Spleen (tissue), 7 donors: ENCODE results near the gene ABTB2.

Experiments used
- CTCF ChIP-seq, 11 experiments: fragments of 200-600 bp in 7 of 11; fragments of 450-650 bp in 4 of 11; sonication (generic) in 4 of 11; IDR thresholded peaks in 8 of 11; conservative IDR thresholded peaks in 3 of 11; 1 replicate in 7 of 11; 2 replicates in 4 of 11; pipeline versions ENCODE4 v1.4.0 to v1.8.0; 2016 to 2021; ENCODE audit warnings: antibody characterized with exemption in 11 of 11, inconsistent platforms in 4 of 11, mild to moderate bottlenecking in 1 of 11
- POLR2A ChIP-seq, 3 donors: fragments of 450-650 bp; IDR thresholded peaks; one replicate each; pipeline ENCODE4 v1.5.1; 2017; ENCODE audit warnings: antibody characterized with exemption in 3 of 3, mild to moderate bottlenecking in 1 of 3
- POLR2AphosphoS5 ChIP-seq, 3 donors: sonication (generic); formaldehyde crosslinking; IDR thresholded peaks; one replicate each; pipeline ENCODE4 v1.5.1; 2017; ENCODE audit warnings: antibody characterized with exemption in 3 of 3
- donor health status: DM: no; HTN: no; CAD: no; lungs with moderate emphysema.
- donor health status: DM: no; HTN: no; CAD: no.
- donor health status: DM: no; HTN: no; CAD: no.

GRCh38 chr11:34206407-34207300 lies 151.2 kb downstream of the ABTB2 start:
- TF ChIP-seq POLR2AphosphoS5 (IDR thresholded peaks at IDR 0.05) (no peak), CTCF (IDR thresholded peaks at IDR 0.05 in 8 of 11, conservative IDR thresholded peaks at IDR 0.05 in 3 of 11) (no peak), POLR2A (IDR thresholded peaks at IDR 0.05) (no peak)
